ENCODE data around the gene PON2.

Gene PON2

GRCh38 chr7:95411036-95411435, 23.8 kb downstream of the PON2 start:
- TF ChIP-seq, protein P1, sequence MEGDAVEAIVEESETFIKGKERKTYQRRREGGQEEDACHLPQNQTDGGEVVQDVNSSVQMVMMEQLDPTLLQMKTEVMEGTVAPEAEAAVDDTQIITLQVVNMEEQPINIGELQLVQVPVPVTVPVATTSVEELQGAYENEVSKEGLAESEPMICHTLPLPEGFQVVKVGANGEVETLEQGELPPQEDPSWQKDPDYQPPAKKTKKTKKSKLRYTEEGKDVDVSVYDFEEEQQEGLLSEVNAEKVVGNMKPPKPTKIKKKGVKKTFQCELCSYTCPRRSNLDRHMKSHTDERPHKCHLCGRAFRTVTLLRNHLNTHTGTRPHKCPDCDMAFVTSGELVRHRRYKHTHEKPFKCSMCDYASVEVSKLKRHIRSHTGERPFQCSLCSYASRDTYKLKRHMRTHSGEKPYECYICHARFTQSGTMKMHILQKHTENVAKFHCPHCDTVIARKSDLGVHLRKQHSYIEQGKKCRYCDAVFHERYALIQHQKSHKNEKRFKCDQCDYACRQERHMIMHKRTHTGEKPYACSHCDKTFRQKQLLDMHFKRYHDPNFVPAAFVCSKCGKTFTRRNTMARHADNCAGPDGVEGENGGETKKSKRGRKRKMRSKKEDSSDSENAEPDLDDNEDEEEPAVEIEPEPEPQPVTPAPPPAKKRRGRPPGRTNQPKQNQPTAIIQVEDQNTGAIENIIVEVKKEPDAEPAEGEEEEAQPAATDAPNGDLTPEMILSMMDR (IDR thresholded peaks at IDR 0.05; ENCODE audit: extremely low read depth, insufficient read depth, missing control alignments), result no peak
- no peak for DNase-seq (ENCODE audit: low spot score)
- in situ Hi-C loops (cut with MboI; ENCODE audit: low pct_unique_long_range_greater_than_20kb, low sequenced_read_pairs, unreplicated experiment), result no loop called here

- TF ChIP-seq, protein P1 (IDR thresholded peaks at IDR 0.05; ENCODE audit: extremely low read depth, insufficient read depth, missing control alignments), result no peak
- no peak for DNase-seq (ENCODE audit: low spot score)
- in situ Hi-C loops (cut with MboI; ENCODE audit: low pct_unique_long_range_greater_than_20kb, low sequenced_read_pairs, unreplicated experiment), result no loop called here
Observed at GRCh38 chr7:95407751-95408150, 27.1 kb downstream of the PON2 start.

- TF ChIP-seq, protein P1 (IDR thresholded peaks at IDR 0.05; ENCODE audit: extremely low read depth, insufficient read depth, missing control alignments), result no peak
- no peak for DNase-seq (ENCODE audit: low spot score)
- in situ Hi-C loops (cut with MboI; ENCODE audit: low pct_unique_long_range_greater_than_20kb, low sequenced_read_pairs, unreplicated experiment), result no loop called here
Observed at GRCh38 chr7:95405800-95406199, 29.0 kb downstream of the PON2 start.

DNA sequence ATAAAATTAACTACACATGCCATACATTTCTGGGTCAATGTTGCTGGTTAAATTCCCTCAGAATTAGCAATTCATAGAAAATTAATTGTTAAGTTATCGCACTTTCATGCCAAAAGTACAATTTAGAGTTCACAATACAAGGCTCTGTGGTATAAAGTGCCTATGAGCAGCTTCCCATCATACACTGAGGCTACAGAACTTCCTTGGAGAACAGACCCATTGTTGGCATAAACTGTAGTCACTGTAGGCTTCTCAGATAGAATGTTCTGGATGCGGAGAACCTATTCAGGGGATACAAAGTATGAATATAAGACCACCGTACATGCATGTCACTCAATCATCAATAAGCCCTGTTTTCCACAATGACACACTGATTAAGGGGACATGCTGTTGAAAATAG, 29.6 kb downstream of the PON2 start:
- in situ Hi-C loops (cut with MboI; ENCODE audit: low pct_unique_long_range_greater_than_20kb, low sequenced_read_pairs, unreplicated experiment), result no loop called here
- DNase-seq (ENCODE audit: low spot score), result no peak
- TF ChIP-seq, protein P1 (IDR thresholded peaks at IDR 0.05; ENCODE audit: extremely low read depth, insufficient read depth, missing control alignments), result no peak

GRCh38 chr7:95404316-95404865, 30.4 kb downstream of the PON2 start:
- no peak for DNase-seq (ENCODE audit: low spot score)
- TF ChIP-seq, protein P1 (IDR thresholded peaks at IDR 0.05; ENCODE audit: extremely low read depth, insufficient read depth, missing control alignments), result no peak
- in situ Hi-C loops (cut with MboI; ENCODE audit: low pct_unique_long_range_greater_than_20kb, low sequenced_read_pairs, unreplicated experiment), result no loop called here

DNA sequence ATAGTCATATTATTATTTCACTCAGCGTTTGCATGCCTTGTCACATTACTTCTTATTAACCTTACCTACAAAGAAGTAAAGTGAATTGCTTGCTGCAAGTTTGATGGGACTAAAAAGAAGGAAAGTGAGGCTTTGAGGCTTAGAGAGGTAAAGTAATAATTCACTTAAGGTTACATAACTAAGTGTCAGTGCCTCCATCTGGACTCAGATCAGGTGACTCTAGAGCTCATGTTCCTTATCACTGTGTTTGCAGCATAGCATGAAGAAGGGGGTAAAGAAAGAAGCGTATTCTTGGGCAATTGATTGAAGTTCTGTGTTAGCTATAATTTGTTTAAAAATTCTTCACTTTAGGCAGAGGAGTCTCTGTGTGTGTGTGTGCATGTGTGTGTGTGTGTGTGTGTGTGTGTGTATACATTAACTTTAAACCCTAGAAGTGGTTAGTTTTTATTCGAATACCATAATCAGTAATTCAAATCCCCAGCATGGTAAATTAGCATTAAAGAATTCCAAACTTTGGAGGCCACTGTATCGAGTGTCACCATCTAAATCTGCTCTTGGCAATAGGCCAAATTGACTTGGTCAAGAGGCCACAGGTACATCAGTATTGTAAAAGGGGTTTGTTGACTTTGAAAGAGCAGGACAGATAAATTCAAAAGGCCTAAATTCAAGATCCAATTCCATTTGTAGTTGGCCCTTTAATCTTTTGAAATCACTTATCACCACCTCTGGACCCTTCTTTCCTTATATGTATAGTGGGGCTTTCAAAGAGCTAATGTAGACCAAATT, 36.5 kb downstream of the PON2 start:
- TF ChIP-seq, protein P1 (IDR thresholded peaks at IDR 0.05; ENCODE audit: extremely low read depth, insufficient read depth, missing control alignments), result no peak
- no peak for DNase-seq (ENCODE audit: low spot score)
- in situ Hi-C loops (cut with MboI; ENCODE audit: low pct_unique_long_range_greater_than_20kb, low sequenced_read_pairs, unreplicated experiment), result no loop called here
